GM13977 (cell line): ENCODE results near the gene EDIL3.

Experiments used
- DNase-seq: peaks from one replicate; pipeline ENCODE4 v3.0.0; 2012; ENCODE audit warnings: low spot score
- in situ Hi-C: fragments of 300-500 bp; cut with MboI; formaldehyde crosslinking; loops from one replicate; pipeline ENCODE4 v1.12.0; 2022; ENCODE audit warnings: low sequenced_read_pairs, low pct_unique_long_range_greater_than_20kb, mixed read lengths, inconsistent platforms; ENCODE audit not compliant: unreplicated experiment
- TF ChIP-seq, protein P1 (sequence below): IDR thresholded peaks from 2 replicates; pipeline ENCODE4 v1.5.1; 2012; ENCODE audit warnings: mild to moderate bottlenecking, control low read depth; ENCODE audit not compliant: insufficient read depth; ENCODE audit errors: extremely low read depth, missing control alignments

Gene EDIL3

DNA sequence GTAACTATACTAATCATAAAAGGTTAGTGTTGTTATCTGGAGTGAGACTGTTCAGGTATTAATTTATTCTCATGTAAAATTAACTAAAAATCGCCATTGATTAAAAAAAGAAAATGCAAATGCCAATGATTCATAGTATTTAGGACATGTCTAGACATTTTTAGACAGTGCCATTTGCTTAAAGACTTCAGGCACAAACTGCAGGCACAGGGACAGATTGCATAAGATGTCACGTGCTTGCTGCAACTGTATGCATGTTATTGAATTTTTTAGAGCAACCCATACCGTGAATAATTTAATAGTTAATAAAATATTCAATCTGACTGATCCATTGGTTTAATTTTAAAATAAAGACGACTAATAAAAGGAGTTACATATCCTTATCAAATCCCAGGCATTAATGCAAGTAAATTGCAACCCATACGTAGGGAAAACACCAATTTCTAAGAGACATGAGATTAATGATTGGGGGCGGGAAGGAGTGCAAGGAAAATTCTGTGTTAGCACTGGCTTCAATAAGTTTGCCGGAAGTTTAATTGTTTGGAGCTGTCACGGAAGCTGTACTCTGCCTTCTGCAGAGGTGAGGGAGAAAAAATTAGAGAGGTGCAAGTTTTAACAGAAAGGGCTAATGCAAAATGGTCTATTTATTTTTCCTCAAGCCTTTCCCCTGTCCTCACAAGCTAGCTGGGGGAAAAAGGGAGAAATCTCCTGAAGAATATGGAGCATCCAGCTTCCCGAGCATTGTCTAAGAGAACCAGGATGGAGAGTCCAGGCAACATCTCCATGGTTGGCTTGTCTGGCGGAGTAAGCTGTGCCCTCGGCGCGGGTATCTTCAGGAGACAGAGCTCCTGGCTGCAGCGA lies 2.9 kb downstream of the EDIL3 start:
- TF ChIP-seq, protein P1, sequence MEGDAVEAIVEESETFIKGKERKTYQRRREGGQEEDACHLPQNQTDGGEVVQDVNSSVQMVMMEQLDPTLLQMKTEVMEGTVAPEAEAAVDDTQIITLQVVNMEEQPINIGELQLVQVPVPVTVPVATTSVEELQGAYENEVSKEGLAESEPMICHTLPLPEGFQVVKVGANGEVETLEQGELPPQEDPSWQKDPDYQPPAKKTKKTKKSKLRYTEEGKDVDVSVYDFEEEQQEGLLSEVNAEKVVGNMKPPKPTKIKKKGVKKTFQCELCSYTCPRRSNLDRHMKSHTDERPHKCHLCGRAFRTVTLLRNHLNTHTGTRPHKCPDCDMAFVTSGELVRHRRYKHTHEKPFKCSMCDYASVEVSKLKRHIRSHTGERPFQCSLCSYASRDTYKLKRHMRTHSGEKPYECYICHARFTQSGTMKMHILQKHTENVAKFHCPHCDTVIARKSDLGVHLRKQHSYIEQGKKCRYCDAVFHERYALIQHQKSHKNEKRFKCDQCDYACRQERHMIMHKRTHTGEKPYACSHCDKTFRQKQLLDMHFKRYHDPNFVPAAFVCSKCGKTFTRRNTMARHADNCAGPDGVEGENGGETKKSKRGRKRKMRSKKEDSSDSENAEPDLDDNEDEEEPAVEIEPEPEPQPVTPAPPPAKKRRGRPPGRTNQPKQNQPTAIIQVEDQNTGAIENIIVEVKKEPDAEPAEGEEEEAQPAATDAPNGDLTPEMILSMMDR, result no peak
- no peak for DNase-seq
- in situ Hi-C loops, result no loop called here

DNA sequence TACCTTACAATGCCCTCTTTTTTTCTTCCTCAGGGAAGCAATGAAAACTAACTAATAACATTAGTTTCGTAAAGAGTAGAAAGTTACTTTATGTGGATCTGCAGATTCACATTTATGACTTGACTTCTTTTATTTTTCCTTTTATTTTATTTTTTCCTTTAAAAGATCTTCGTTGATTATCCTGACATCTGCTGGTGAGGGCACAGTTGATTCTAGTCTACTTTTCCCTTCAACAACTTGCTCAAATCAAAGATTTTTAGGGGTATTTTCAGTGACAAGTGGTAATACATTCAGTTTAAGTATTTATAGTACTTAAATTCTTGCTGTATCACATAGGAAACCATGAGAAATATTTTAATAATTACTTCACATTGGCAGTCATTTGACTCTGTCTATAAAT lies 4.9 kb downstream of the EDIL3 start:
- TF ChIP-seq, protein P1, result no peak
- no peak for DNase-seq

DNA sequence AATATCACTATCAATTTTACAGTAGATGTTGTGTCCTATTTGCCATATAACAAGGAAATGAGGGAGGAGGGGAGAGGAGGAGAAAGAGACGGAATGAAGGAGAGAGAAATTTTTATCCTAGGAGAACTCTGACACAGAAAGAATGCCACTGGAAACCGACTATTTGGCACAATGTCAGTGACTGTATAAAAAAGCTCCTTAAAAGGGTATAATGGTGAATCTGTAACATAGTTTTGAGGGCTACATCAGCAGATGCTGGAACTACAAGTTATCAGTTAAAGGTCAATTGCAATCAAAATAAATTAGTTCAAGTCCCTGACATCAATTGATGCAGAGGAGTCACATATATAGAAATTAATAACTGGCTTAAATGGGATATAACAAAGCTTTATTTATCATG lies 5.7 kb downstream of the EDIL3 start:
- in situ Hi-C loops, result no loop called here
- TF ChIP-seq, protein P1, result no peak

More for the DNA sequence above, 4.9 kb downstream of the EDIL3 start:
- in situ Hi-C loops, result no loop called here

DNA sequence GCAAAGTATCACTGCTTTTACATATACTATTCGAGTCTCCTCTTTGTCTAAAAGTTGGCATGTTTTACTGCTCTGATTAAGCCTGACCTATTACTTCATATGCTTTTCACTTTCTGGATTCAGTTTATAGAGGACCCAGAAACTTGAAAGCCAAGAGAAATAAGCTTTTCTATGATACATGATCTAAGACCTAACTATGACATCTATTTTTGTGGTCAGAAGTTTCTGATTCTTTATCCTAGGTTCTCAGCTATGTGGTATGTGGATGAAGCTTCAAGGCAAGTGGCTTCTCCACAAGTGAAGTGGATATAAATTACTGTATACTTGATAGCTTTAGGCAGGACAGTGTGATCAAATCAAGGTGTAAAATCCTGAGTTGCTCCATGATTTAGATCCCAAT lies 6.3 kb downstream of the EDIL3 start:
- in situ Hi-C loops, result no loop called here
- TF ChIP-seq, protein P1, result no peak

More for the DNA sequence above, 5.7 kb downstream of the EDIL3 start:
- DNase-seq, result no peak

DNA sequence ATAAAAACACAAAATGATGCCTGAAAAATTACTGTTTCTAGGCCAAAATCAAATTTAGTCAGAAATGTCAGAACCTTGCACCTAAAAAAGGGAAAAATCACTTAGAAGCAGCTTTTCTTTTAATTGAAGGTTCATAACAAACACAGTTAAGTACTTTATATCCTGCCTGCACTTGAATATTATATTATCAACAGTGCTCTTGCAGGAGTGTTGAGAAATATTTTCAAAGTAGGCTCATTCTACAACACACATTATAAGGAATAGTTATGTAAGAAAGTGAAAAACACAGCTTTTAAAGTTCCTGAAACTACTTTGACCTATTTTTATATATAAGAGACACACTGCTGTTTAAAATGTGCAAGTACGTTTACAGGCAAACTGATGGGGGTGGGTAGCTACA lies 8.3 kb downstream of the EDIL3 start:
- in situ Hi-C loops, result no loop called here
- no peak for DNase-seq
- TF ChIP-seq, protein P1, result no peak

More for the DNA sequence above, 6.3 kb downstream of the EDIL3 start:
- no peak for DNase-seq

DNA sequence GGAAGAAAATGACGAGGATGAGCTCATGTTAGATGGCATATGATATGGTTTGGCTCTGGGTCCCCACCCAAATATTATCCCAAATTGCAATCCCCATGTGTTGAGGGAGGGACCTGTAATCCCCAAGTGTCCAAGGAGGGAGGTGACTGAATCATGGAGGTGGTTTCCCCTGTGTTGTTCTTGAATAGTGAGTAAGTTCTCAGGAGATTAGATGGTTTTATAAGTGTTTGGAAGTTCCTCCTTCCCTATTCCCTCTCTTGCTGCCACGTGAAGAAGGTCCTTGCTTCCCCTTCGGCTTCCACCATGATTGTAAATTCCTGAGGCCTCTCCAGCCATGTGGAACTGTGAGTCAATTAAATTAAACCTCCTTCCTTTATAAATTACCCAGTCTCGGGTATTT lies 10.1 kb downstream of the EDIL3 start:
- TF ChIP-seq, protein P1, result no peak
- DNase-seq, result no peak
- in situ Hi-C loops, result no loop called here
